GM10266 (cell line): ENCODE measurements around the gene CDK16.

Source experiments
- DNase-seq: peaks from one replicate; pipeline ENCODE4 v3.0.0; 2012; ENCODE audit errors: extremely low spot score
- TF ChIP-seq, protein P1 (sequence below): IDR thresholded peaks from 2 replicates; pipeline ENCODE4 v1.5.1; 2012; ENCODE audit warnings: mild to moderate bottlenecking, low read depth; ENCODE audit not compliant: control insufficient read depth, insufficient read depth; ENCODE audit errors: missing control alignments

Gene CDK16

DNA sequence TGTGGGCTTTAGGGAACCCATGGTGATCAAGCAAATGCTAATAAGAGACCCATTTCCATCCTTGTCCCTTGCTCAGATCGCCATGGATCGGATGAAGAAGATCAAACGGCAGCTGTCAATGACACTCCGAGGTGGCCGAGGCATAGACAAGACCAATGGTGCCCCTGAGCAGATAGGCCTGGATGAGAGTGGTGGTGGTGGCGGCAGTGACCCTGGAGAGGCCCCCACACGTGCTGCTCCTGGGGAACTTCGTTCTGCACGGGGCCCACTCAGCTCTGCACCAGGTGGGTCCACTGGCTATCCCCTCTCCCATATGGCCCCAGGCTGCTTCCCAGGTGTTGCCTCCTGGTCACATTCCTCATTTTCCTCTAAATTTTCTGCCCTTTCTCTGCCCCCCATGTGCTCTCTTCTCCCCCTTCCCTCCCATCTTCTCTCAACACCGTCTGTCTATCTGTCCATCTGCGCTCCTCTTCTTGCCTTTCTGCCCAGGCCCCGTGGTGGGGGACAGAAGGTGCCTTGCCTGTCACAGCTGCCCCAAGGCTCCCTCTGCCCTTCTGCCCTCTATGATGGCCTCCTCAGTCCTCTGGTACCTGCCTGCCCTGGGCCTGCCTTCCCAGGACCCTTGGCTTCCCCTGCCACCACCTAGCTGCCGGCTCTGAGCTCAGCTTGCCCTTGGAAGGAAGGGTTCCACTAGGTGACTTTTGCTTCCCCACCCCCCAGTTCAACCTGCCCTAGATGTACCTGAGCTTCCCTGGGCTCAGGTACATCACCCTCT is 5.2 kb downstream of the CDK16 start:
- TF ChIP-seq, protein P1, sequence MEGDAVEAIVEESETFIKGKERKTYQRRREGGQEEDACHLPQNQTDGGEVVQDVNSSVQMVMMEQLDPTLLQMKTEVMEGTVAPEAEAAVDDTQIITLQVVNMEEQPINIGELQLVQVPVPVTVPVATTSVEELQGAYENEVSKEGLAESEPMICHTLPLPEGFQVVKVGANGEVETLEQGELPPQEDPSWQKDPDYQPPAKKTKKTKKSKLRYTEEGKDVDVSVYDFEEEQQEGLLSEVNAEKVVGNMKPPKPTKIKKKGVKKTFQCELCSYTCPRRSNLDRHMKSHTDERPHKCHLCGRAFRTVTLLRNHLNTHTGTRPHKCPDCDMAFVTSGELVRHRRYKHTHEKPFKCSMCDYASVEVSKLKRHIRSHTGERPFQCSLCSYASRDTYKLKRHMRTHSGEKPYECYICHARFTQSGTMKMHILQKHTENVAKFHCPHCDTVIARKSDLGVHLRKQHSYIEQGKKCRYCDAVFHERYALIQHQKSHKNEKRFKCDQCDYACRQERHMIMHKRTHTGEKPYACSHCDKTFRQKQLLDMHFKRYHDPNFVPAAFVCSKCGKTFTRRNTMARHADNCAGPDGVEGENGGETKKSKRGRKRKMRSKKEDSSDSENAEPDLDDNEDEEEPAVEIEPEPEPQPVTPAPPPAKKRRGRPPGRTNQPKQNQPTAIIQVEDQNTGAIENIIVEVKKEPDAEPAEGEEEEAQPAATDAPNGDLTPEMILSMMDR = no peak
- no peak for DNase-seq

DNA sequence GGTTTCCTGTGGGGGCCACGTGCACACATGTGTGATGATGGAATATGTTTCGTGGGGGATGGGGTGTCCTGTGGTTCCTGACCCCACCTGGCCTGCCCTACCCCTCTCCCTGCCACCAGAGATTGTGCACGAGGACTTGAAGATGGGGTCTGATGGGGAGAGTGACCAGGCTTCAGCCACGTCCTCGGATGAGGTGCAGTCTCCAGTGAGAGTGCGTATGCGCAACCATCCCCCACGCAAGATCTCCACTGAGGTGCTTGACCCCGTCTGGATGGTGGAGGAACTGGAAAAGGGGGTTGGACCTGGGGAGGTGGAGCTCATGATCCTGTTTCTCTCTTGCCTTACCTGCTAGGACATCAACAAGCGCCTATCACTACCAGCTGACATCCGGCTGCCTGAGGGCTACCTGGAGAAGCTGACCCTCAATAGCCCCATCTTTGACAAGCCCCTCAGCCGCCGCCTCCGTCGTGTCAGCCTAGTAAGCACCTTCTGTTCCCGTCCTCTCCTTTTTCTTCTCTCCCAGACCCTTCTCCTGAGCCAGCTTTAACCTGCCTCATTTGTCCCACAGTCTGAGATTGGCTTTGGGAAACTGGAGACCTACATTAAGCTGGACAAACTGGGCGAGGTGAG is 5.9 kb downstream of the CDK16 start:
- no peak for DNase-seq
- TF ChIP-seq, protein P1 = no peak

DNA sequence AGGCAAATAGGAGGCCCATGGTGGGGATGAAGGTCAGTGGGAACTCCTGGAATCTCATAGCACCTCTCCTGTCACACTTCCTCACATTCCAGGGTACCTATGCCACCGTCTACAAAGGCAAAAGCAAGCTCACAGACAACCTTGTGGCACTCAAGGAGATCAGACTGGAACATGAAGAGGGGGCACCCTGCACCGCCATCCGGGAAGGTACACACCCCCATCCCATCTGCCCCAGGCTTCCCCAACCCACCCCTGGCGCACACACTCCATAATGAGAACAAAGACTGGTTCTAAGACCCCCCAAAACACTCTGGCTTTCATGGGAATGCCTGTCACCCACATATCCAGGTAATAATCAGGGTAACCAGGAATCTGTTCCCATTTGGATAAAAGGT is 6.4 kb downstream of the CDK16 start:
- TF ChIP-seq, protein P1 = no peak
- DNase-seq = no peak

DNA sequence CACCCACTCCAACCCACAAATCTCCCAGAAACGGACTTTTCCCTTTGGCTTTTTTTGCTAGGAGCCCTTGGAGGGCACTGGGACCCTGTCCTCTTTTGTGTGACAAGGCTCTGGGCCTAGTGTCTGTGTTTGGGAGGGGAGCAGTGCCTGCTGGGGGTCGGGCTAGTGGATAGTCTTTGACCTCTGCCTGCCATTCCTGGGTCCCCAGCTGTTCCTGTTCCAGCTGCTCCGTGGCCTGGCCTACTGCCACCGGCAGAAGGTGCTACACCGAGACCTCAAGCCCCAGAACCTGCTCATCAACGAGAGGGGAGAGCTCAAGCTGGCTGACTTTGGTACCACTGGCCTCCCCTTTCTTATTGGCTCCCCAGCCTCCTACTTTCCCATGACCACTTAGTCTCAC is 7.6 kb downstream of the CDK16 start:
- DNase-seq = no peak

DNA sequence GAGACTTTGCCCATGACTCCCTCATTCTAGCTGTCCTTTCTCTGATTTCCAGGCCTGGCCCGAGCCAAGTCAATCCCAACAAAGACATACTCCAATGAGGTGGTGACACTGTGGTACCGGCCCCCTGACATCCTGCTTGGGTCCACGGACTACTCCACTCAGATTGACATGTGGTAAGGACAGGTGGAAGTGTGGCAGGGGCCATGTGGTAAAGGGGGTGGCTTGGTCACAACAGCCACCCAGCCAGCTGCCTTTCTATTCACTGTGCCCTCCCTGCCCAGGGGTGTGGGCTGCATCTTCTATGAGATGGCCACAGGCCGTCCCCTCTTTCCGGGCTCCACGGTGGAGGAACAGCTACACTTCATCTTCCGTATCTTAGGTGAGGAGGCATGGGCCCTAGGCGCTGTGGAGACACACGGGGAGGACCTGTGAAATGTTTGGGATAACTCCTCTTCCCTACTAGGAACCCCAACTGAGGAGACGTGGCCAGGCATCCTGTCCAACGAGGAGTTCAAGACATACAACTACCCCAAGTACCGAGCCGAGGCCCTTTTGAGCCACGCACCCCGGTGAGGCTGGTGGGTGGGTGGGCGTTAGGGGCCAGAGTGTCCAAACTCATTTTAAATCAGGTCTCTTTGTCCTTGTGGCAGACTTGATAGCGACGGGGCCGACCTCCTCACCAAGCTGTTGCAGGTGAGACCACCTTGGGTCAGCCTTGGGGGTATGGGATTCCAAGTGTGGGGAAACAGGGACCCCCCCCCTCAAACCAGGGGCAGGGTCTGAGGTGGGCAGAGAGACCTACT is 8.3 kb downstream of the CDK16 start:
- DNase-seq = no peak
- TF ChIP-seq, protein P1 = no peak

More for the DNA sequence above, 7.6 kb downstream of the CDK16 start:
- TF ChIP-seq, protein P1 = no peak

DNA sequence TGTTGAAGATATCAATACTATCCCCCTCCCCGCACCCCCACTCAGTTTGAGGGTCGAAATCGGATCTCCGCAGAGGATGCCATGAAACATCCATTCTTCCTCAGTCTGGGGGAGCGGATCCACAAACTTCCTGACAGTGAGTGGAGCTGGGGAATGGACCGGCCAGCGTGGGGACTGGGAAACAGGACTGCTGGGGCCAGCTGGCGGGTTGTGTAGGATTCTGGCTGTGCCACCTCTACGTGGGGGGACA is 8.8 kb downstream of the CDK16 start:
- DNase-seq = no peak
- TF ChIP-seq, protein P1 = no peak

DNA sequence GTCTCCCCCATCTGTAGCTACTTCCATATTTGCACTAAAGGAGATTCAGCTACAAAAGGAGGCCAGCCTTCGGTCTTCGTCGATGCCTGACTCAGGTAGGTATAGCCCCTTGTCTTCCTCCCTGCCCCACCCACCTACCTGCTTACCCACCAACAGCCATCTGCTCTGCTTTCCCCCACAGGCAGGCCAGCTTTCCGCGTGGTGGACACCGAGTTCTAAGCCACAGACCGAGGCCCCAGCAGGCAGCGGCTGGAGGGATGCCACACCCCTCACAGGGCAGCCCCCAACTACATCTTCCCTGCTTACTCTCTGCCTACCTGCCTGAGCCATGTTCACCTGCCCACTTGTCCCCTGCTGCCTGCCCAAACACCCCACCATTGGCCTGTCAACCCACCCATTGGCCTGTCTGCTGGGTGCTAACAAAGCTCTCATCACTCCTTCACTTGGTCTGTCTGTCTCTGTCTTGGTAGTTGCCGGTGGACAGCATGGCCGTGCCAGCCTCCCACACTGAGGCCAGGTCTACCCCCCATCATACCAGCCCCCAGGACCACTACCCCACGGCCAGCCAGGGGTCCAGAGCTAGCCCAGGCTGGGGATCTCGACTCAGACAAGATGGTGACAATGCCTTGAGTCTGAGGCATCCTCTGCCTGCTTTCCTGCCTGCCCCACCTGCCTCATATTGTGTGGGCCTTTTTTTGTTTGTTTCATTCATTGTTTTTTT is 10.2 kb downstream of the CDK16 start:
- TF ChIP-seq, protein P1 = no peak
- DNase-seq = no peak
